ENCODE measurements around the gene MED17. TPM values are rescaled to one million over a fixed set of nuclear protein-coding genes. Genes with fewer than 3 reads are reported as not detected.

MED17 gene
- total and polyA plus RNA-seq, 2 experiments from 2014 or later: 28.7 to 39.2 TPM

- H3K36me3 ChIP-seq: no peaks in the 10 kb centered on the region
- no peaks in the 10 kb centered on the region for H3K9me3 ChIP-seq (ENCODE audit: low read depth)
- H3K27ac ChIP-seq: no peak overlapping the region
- no peaks in the 10 kb centered on the region for H3K27me3 ChIP-seq
- DNase-seq (ENCODE audit: low read depth in 1 of 2, low spot score in 1 of 2): no peak
- no peak overlapping the region for H3K4me3 ChIP-seq
- no peaks in the 10 kb centered on the region for H3K4me1 ChIP-seq (ENCODE audit: low read depth)
- TF ChIP-seq, protein P1, sequence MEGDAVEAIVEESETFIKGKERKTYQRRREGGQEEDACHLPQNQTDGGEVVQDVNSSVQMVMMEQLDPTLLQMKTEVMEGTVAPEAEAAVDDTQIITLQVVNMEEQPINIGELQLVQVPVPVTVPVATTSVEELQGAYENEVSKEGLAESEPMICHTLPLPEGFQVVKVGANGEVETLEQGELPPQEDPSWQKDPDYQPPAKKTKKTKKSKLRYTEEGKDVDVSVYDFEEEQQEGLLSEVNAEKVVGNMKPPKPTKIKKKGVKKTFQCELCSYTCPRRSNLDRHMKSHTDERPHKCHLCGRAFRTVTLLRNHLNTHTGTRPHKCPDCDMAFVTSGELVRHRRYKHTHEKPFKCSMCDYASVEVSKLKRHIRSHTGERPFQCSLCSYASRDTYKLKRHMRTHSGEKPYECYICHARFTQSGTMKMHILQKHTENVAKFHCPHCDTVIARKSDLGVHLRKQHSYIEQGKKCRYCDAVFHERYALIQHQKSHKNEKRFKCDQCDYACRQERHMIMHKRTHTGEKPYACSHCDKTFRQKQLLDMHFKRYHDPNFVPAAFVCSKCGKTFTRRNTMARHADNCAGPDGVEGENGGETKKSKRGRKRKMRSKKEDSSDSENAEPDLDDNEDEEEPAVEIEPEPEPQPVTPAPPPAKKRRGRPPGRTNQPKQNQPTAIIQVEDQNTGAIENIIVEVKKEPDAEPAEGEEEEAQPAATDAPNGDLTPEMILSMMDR (IDR thresholded peaks at IDR 0.05; ENCODE audit: low read depth, low read length): no peak
Measured at GRCh38 chr11:93852242-93852641, 68.2 kb downstream of the MED17 start.

- no peak overlapping the region for H3K4me3 ChIP-seq
- H3K4me1 ChIP-seq (ENCODE audit: low read depth): no peaks in the 10 kb centered on the region
- H3K27ac ChIP-seq: no peak overlapping the region
- DNase-seq (ENCODE audit: low read depth in 1 of 2, low spot score in 1 of 2): no peak
- H3K27me3 ChIP-seq: no peaks in the 10 kb centered on the region
- H3K9me3 ChIP-seq (ENCODE audit: low read depth): no peaks in the 10 kb centered on the region
- TF ChIP-seq, protein P1 (IDR thresholded peaks at IDR 0.05; ENCODE audit: low read depth, low read length): no peak
- no peaks in the 10 kb centered on the region for H3K36me3 ChIP-seq
Measured at GRCh38 chr11:93857413-93858120, 73.5 kb downstream of the MED17 start.

DNA sequence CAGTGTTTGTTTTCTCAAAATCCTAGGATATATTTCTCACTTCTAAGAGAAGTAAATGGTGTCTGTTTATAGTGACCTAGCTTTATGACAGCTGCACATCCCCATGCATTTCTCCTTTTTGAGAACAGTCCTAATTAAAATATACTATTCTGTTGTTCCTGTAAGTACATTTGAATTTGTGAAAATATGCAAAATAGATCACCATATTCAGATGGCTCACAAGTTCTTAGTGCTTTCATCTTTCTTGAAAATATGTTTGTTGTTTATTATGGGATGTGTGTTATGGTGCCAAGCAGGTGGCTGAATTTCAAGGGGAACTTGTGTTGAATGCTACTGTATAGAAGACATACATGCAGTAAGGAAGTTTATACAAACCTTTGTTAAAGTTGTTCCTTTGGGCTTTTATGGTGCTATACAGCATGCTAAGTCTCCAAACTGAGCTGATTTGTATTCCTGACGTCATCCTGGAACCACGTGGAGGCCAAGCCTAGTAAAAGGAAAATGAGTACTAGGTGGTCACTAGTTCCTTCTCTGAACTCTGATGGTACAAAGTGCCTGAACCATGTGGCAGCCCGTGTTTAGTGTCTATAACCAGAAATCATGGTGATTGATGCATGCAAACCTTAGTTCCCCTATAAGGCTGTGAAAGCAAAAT lies 74.2 kb downstream of the MED17 start:
- TF ChIP-seq, protein P1 (IDR thresholded peaks at IDR 0.05; ENCODE audit: low read depth, low read length): no peak
- no peaks in the 10 kb centered on the region for H3K4me1 ChIP-seq (ENCODE audit: low read depth)
- H3K27me3 ChIP-seq: no peaks in the 10 kb centered on the region
- H3K9me3 ChIP-seq (ENCODE audit: low read depth): no peaks in the 10 kb centered on the region
- no peak overlapping the region for H3K4me3 ChIP-seq
- H3K36me3 ChIP-seq: no peaks in the 10 kb centered on the region
- no peak overlapping the region for H3K27ac ChIP-seq
- DNase-seq (ENCODE audit: low read depth in 1 of 2, low spot score in 1 of 2): no peak

DNA sequence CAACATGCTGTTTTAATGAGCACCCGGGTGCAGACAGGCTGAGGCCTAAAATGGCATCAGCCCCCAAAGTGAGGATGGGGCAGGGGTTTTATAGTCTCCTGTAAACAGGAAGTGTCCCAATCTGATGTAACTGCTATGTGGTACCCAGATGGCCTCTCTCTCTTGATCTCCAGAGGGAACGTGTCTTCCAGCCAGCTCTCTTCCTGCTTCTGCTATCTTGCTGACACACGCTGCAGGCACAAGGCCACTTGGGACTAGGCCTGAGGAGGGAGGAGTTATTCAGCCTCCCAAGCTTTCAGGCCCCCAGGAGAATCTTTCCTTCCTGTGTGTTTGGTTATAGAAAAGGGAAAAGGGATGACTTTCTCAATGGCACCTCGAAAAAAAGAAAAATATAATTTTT lies 77.7 kb downstream of the MED17 start:
- Histone ChIP-seq H3K4me1 (ENCODE audit: low read depth) (no peaks in the 10 kb centered on the region), H3K36me3 (no peaks in the 10 kb centered on the region), H3K27me3 (no peaks in the 10 kb centered on the region), H3K27ac (no peak overlapping the region), H3K4me3 (no peak overlapping the region), H3K9me3 (ENCODE audit: low read depth) (no peaks in the 10 kb centered on the region)
- peak in 1 of 2 donors; percentile 13 for DNase-seq (ENCODE audit: low read depth in 1 of 2, low spot score in 1 of 2)
- TF ChIP-seq, protein P1 (IDR thresholded peaks at IDR 0.05; ENCODE audit: low read depth, low read length): no peak

Other genes starting within 250 kb of the MED17 start
- gene SMCO4, start 240.9 kb upstream of the MED17 start, total RNA-seq: 62.9 and 72.9 TPM in 2 replicates
- 85.4 and 101 TPM in 2 replicates for gene SMCO4, start 240.9 kb upstream of the MED17 start, polyA plus RNA-seq
- 10.5 and 17.6 TPM in 2 replicates for gene CEP295, start 122.6 kb upstream of the MED17 start, total RNA-seq
- gene CEP295, start 122.6 kb upstream of the MED17 start, polyA plus RNA-seq: 3.3 and 6.2 TPM in 2 replicates
- gene TAF1D, start 42.8 kb upstream of the MED17 start, total RNA-seq: 27.7 and 60.7 TPM in 2 replicates
- gene TAF1D, start 42.8 kb upstream of the MED17 start, polyA plus RNA-seq: 24.7 and 43.3 TPM in 2 replicates
- gene C11orf54, start 42.6 kb upstream of the MED17 start, total RNA-seq: 23.3 and 28.8 TPM in 2 replicates
- 23.5 and 34.3 TPM in 2 replicates for gene C11orf54, start 42.6 kb upstream of the MED17 start, polyA plus RNA-seq
- 0.15 and 0.21 TPM in 2 replicates for gene VSTM5, start 66.3 kb downstream of the MED17 start, total RNA-seq
- gene VSTM5, start 66.3 kb downstream of the MED17 start, polyA plus RNA-seq: 0.50 TPM in 1 of 2 replicates, not detected in the other
- not detected in 2 replicates for gene HEPHL1, start 237.1 kb downstream of the MED17 start, total RNA-seq
- 0.25 TPM in 1 of 2 replicates, not detected in the other for gene HEPHL1, start 237.1 kb downstream of the MED17 start, polyA plus RNA-seq